HG03039 (cell line): ENCODE results near the gene MME.

Experiments used
- ATAC-seq: cut with Tn5 transposase; IDR thresholded peaks from one replicate; pipeline ENCODE4 v1.9.1; 2021; ENCODE audit warnings: mild to moderate bottlenecking, moderate library complexity; ENCODE audit not compliant: unreplicated experiment

MME gene

DNA sequence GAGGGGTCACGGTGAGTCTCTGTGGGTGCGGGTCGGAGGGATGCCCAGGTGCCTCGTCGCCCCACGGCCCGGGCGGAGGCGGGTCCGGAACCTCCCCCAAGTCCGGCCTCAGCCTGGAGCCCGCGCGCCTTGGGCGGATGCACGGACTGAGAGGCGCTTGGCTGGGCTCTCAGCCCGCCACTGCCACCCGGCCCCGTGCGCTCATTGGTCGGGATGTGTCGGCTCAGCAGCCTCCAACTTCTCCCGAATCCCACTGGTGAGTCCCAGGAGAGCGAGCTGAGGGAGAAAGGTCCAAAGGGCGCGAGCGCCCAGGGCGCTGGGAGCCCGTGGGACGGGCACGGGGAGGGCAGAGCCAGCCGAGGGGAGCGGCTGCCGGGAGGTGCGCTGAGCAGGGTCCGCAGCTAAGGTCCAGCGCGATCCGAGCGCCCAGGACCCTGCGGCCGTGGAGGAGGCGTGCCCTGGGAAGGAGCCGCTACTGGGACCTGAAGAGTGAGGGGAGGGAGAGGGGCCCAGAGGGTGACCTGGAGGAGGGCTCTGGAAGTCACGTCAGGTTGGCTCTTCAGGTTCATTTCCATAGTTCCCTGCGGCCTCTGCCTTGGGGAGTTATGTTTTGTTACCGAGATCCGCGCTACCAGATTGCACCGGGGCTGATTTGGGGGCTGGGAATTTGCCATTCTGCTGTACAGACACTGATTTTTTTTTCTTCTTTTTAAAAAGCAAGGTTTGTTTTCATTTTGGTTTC lies at the start of gene MME:
Gene MME (plus strand): TSS at position 574 of the 742 bp plus-strand sequence. CDS start 3,849 bp downstream, outside the sequence.
- ATAC-seq, result no peak

DNA sequence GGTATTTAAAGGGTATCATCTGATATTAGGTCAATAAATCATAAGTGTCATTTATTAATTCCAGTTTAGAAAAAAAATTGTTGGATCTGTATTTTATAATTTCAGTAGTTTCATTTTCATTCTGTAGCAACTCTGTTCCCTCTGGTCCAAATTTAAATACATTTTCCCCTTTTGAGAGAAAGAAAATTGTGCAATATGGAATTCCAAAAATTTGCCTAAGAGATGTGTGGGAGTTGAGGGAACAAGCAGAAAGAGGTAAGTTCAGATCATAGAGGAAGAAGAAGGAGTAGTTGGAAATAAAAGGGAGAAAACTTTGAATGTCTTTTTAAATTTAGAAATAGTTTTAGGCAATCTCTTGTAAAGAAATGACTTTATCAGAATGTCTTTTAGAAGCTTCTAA lies 48.9 kb upstream of the MME start:
- no peak for ATAC-seq

DNA sequence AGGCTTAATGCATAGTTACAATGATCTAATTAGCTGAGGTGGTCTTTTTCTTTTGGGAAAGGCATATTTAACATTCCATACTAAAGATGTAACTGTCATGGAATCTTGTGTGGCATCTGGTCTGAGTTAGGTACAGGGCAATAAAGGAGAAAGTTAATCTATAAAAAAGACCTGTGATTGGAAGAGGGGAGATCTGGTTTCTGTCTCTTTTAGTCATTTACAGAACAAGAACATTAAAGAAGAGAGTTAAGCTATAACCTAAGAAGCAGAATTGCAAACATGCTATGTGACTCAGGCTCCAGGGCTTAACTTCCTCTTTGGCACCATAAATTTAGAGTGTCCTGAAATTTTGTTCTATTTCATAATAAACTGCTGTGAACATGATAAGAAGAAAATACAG lies 47.2 kb upstream of the MME start:
- no peak for ATAC-seq

DNA sequence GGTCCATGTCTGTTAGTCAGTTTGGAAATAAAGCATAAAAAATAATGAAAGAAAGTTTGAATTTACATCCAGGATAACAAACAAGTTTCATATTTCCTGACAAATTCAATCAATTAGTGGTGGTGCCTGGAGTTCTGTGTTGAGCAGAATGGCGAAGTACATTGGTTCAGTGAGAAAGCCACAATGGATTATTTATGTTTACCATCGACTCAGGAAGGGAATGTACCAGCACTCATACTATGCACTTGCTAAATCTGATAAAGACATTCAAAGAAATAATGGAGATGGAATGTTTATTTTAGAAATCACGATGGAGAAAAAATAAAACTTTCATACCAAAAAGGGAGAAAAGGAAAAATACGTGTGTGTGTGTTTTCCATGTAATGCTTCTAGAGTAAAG lies 45.3 kb upstream of the MME start:
- no peak for ATAC-seq

DNA sequence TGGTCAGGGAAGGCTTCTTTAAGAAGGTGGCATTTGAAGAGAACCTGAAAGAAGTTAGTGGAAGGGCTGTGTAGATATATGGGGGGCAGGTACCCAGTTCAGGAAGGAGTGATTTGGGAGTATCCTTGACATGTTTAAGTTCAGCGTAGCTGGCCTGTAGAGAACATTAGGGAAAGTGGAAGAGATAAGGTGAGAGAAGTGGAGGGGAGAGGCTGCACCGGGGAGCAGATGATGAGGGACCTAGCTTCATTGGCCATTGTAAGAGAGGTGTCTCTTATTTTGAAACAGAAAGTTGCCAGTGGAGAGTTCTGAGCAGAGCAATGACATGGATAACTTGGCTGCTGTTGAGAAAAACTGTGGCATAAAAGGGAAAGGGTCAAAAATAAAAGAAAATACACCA lies 44.6 kb upstream of the MME start:
- no peak for ATAC-seq

DNA sequence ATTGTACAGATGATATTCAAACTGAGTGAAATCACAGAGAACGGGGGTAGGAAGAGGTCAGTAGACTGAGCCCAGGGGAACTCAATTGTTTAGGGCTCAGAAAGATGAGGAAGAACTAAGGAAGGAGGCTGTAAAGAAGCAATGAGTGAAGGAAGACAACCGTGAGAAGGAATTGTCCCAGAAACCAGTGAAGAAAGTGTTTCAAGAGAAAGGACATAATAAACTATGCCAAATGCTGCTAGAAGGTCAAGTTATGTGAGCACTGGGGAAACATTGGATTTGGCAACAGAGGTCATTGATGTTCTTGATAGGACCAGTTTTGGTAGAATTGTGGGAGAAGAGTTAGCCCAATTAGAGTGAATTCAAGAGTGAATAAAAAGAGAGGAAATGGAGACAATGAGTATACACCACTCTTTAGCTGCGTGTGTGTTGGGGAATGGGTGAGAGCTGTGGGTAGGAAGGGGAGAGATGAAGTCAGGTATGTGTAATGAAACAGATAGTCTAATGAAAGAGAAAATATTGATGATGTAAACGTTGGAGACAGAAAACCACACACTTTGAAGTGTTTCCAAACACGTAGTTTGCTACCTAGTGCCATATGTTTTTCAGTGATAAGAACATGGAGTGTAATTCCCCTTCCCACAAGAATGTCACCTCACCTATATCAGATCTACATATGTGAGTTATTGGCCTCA lies 42.5 kb upstream of the MME start:
- ATAC-seq, result no peak

DNA sequence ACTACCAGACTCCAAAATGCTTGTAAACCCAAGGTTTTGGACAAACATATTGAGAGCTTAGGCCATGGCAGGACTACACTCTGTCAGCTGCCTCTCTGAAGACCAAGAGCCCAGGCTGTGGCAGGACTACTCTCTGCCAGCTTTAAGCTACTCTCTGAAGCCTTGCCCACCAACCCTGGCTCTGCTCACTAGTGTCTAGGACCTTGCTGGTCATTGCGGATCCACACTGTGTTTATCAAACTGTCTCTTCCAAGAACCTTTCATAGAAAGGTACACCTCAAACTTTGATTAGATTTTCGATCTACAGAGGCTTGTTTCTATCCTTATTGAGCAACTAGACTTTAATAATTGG lies 41.9 kb upstream of the MME start:
- ATAC-seq, result no peak

DNA sequence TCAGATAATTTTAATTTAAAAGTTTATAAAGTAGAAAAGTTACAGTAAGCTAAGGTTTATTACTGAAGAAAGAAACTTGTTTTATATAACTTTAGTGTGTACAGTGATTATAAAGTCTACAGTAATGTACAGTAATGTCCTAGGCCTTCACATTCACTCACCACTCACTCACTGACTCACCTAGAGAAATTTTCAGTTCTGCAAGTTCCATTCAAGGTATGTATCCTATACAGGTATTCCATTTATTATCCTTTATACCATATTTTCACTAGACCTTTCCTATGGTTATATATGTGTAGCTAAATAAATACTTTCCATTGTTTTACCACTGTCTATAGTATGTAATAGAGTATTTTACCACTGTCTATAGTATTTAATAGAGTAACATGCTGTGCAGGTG lies 33.2 kb upstream of the MME start:
- ATAC-seq, result no peak

DNA sequence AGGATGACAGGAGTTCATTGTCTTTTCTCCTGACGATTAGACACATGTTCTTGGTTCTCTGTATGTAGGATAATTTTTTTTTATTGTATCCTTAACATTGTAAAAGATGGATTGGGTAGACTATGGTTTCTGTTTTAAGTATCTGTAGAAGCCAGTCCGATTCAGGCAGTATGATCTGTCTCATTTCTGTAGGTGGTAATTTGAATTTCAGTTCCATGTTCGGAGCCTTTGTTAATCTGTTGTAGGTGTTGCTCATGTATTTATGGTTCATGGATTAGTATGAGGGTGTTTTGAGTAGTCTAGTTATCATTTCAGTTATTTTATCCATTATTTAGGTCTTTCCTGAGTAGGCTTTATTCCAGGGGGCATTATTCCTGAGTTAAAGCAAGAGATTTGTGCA lies 32.4 kb upstream of the MME start:
- ATAC-seq, result no peak

DNA sequence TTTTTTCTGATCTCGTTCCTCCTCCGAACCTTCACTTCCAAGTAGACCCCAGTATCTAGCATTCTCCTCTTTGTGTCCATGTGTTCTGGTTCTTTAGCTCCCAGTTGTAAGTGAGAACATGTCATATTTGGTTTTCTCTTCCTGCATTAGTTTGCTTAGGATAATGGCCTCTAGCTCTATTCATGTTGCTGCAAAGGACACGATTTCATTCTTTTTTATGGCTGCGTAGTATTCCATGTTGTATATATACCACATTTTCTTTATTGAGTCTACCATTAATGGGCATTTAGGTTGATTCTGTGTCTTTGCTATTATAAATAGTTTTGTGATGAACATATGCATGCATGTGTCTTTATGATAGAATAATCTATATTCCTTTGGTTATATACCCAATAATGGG lies 30.2 kb upstream of the MME start:
- ATAC-seq, result no peak

DNA sequence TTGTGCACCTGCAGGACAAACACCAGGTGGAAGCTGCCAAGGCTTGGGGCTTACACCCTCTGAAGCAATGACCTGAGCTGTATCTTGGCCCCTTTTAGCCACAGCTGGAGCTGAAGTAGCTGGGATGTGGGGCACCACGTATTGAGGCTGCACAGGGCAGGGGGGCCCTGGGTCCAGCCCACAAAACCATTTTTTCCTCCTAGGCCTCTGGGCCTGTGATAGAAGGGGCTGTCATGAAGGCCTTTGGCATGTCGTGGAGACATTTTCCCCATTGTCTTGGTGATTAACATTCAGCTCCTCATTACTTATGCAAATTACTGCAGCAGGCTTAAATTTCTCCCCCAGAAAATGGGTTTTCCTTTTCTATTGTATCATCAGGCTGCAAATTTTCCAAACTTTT lies 27.6 kb upstream of the MME start:
- ATAC-seq, result no peak

DNA sequence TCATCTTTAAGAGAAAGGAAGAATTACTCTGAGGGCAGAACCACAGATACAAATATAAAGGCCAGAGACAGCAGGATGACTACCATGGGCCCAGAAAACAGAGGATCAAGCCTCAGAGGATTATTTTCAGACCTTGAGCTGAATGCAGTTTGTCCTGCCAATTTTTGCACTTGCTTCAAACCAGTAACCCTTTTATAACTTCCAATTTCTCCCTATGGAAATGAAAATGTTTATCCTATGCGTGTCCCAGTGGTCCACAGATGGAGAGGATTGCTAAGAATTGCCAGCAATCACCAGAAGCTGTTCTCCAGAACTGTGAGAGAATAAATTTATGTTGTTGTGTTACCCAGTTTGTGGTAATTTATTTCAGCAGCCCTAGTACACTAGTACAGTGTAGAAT lies 26.4 kb upstream of the MME start:
- ATAC-seq, result no peak

DNA sequence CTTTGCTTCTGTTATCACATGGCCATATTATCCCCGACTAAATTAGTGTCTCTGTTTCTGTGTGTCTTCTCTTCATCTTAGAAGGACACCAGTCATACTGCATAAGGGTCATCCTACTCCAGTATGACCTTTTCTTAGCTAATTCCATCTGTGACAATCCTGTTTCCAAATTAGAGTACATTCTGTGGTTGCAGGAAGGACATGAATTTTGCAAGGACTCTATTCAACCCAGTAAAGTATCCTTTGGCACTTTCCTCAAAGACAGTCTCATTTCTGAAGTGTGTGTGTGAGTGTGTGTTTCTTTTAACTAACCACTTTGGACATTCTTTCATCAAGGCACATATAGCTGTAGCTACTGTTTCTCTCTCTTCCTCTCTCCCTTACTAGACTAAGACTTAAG lies 15.2 kb upstream of the MME start:
- ATAC-seq, result no peak

DNA sequence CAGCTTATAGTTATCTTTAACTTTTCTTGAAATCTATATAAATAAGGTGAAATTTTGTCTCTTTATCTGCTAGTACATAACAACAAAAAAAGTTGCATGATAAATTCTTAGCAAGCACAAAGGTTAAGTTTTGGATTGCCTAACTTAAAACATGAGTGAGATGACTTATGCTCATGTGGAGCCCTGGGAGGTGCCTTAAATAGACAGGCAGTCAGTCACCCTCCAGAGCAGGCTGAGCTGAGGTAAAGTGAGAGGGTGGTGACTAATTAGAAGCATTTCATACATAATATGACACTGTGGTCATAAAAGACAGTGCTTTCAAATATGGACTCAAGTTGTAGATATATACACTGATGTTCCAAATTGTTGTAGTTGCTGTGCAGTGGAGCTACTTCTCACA lies 14.6 kb upstream of the MME start:
- ATAC-seq, result no peak

DNA sequence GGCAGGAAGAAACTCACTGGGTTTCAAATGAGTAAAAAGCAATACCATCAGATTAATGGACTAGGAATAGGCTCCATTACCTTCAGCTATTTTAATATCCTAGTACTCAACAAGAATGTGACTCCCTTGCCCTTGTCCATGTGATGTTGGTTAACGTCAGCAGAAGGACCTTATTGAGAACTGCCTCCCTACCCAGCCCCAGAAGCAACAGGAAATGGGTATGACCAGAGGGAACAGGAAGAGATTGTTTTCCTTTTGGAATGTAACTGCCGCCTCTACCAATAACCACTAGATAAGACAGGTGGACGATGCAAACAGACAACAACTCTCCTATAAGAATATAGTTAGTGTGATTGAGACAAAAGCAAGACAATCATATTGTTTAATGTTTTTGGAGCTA lies 10.4 kb upstream of the MME start:
- ATAC-seq, result no peak

DNA sequence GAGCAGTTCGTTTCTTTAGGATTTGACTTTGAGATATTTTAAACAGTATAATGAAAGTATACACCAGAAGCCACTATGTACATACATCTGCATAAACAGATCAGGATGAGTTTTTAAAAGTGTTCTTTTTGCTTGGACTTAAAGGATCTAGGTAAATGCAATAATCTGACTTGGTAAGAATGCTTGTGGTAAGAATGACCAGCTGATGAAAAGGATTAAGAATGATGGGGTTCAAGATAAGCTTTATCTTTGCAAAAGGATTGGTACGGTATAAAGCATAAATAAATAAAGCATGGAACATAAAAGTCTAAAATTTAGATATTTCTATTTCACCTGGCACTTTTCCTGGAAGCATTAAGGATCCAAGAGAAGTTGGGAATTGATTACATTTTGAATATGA lies 9.8 kb upstream of the MME start:
- no peak for ATAC-seq

DNA sequence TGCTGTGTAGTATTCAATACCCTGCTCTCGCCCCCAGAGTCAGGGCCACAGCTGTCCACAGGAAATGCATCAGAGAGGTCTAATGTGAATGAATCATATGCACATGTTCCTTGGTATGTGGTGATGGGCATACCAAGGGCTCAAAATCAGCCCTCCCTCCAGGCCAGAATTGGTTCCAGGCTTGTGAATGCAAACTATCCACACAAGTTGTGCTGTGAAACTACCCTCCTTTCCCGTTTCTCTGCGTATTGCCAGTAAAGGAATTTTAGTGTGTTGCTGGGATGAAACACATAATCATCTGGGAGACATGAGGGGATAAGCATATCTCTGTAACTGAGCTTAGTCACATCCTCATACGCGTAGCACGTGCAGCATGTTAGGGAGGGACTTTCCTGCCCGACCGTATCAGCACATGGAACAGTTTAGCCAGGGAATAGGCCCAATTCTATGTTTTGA lies 9.2 kb upstream of the MME start:
- ATAC-seq, result no peak

DNA sequence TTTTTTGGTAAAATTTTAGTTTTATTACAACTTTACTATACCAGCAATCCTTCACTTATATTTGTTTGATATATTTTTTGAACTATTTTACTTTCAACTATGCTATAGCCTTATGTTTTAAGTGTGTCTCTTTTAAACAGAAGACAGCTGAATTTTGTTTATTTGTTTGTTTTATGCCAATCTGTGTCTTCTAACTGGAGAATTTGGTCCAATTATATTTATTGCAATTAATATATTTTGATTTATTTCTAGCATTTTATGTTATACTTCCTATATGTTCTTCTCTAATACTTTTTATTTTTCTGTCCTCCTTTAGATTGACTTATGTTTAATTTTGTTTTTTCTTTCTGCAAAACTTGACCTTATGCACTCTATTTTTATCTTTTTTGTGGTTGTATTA lies 4.9 kb upstream of the MME start:
- no peak for ATAC-seq

DNA sequence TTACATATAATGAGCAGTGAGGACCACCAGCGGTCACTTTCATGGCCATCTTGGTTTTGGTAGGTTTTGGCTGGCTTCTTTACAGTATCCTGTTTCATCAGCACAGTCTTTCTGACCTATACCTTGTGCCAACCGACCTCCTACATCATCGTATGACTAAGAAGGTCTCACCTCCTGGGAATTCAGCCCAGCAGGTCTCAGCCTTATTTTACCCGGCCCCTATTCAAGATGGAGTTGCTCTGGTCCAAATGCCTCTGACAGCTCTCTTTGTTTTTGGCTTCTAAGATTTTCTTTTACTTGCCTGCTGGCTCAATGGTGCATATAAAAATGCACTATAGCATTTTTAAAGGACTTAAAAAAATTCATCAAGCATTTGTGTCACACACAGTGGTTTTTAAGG lies 3.2 kb upstream of the MME start:
- ATAC-seq, result no peak

DNA sequence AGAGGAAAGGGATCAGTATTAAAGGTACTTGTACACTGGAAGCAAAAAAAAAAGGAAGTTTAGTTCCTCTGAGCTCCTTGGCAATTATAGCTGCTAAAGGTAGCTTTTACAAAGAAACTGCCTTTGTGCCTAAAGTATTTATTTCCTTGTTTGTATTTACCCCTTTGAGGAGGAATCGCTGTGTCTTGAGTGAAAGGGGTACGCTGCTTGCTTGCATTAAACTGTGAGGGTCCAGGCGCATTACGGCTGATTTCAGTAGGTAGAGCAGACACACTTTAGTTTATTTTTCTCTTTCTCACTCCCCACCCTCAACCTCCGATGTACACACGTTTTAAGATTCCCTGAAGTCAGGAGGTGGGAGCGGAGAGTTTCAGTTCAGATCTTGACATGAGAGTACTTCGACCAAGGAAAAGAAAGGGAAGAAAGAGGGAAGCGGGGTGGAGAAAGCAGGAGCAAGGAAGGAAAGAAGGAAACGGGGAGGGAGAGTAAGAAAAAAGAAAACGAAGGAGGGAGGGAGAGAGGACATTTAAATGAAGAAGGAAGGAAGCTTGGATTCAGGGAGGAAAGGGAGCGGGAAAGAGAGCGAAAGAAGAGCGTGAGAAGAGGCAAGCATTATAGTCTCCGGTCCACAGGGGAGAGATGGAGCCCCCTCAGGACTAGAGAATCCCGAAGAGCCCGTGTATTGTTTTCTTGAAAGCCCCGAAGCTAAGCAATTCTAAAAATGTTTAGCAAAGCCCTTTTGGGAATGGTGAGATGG lies 1.2 kb upstream of the MME start:
- no peak for ATAC-seq

DNA sequence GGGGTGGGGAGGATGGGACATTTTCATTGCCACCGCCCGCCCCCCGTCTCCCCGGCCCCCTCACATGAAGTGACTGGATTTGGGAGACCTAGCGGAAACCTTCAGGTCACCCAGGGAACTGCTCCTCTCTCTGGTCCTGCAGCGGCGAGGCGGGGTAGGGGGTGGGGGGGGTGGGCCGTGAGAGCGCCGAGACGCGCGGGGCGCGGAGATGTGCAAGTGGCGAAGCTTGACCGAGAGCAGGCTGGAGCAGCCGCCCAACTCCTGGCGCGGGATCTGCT lies 712 bp upstream of the MME start:
- ATAC-seq, result no peak

DNA sequence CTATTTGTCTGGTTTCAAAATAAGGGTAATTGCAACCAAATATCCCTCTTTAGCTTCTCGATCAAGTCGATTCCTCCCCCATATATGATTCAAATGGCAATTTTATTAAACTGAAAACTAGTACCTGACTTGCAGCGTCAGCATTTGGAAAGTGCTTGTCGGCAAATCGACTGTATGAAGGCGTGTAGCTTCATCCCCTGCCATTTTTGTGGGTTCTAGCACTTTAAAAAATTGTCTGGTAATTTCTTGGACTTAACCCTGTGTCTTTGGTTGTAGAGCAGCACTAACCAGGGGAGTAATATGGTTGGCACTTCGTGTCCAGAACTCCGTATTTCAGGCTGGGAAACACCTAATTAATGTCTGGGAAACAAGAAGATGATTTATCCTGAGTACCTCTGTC lies 573 bp downstream of the MME start:
- ATAC-seq, result no peak
